Measurements from ENCODE around the gene TMEM215. TPM values are rescaled to one million over a fixed set of nuclear protein-coding genes. Genes with fewer than 3 reads are reported as not detected.
A peak's percentile ranks its signal among the peaks of the same experiment; 100 is the strongest.

TMEM215 gene
- total and polyA plus RNA-seq, 2 donors from 2014 or later, result not detected

- H3K27me3 ChIP-seq (ENCODE audit: control insufficient read depth, insufficient read depth, low read length), result no peaks in the 10 kb centered on the region
- H3K27ac ChIP-seq (ENCODE audit: low read depth in 2 of 2, low read length in 2 of 2), result no peak overlapping the region
- FAIRE-seq (no peak), DNase-seq (no peak)
- no peak overlapping the region for H3K4me3 ChIP-seq (ENCODE audit: low read length in 3 of 3)
- no peak overlapping the region for H3K9ac ChIP-seq (ENCODE audit: low read length in 3 of 3)
- intact Hi-C loops (cut with DNase I), result no loop called here
- peaks cover 0 to 8% (median 5%) of the 10 kb centered on the region in 3 donors for H3K4me1 ChIP-seq (ENCODE audit: control insufficient read depth in 2 of 3, insufficient read depth in 2 of 3, low read depth in 1 of 3, low read length in 3 of 3)
- H3K36me3 ChIP-seq (ENCODE audit: control insufficient read depth in 2 of 3, insufficient read depth in 3 of 3, low read length in 3 of 3), result no peaks in the 10 kb centered on the region
- H3K9me3 ChIP-seq (ENCODE audit: control insufficient read depth in 2 of 3, insufficient read depth in 1 of 3, low read length in 3 of 3), result no peaks in the 10 kb centered on the region
- TF ChIP-seq CTCF (IDR thresholded peaks at IDR 0.05; ENCODE audit: borderline replicate concordance, extremely low read depth, insufficient read depth), result no peak
Measured at GRCh38 chr9:32738501-32739172, 44.7 kb upstream of the TMEM215 start.

GRCh38 chr9:32741706-32742105 lies 41.6 kb upstream of the TMEM215 start:
- FAIRE-seq (no peak), DNase-seq (peak in 3 of 5 donors; percentile 35 to 59 (median 48))
- Histone ChIP-seq H3K27ac (ENCODE audit: low read depth in 2 of 2, low read length in 2 of 2) (no peak overlapping the region), H3K4me1 (ENCODE audit: control insufficient read depth in 2 of 3, insufficient read depth in 2 of 3, low read depth in 1 of 3, low read length in 3 of 3) (peaks cover 0 to 8% (median 5%) of the 10 kb centered on the region in 3 donors), H3K36me3 (ENCODE audit: control insufficient read depth in 2 of 3, insufficient read depth in 3 of 3, low read length in 3 of 3) (no peaks in the 10 kb centered on the region), H3K9me3 (ENCODE audit: control insufficient read depth in 2 of 3, insufficient read depth in 1 of 3, low read length in 3 of 3) (no peaks in the 10 kb centered on the region), H3K27me3 (ENCODE audit: control insufficient read depth, insufficient read depth, low read length) (no peaks in the 10 kb centered on the region), H3K4me3 (ENCODE audit: low read length in 3 of 3) (peak overlapping the region in 1 of 3 donors; percentile 23), H3K9ac (ENCODE audit: low read length in 3 of 3) (no peak overlapping the region)
- intact Hi-C loops (cut with DNase I), result no loop called here
- no peak for TF ChIP-seq CTCF (IDR thresholded peaks at IDR 0.05; ENCODE audit: borderline replicate concordance, extremely low read depth, insufficient read depth)

GRCh38 chr9:32742296-32742695 lies 41.0 kb upstream of the TMEM215 start:
- Histone ChIP-seq H3K4me1 (ENCODE audit: control insufficient read depth in 2 of 3, insufficient read depth in 2 of 3, low read depth in 1 of 3, low read length in 3 of 3) (peaks cover 0 to 8% (median 5%) of the 10 kb centered on the region in 3 donors), H3K4me3 (ENCODE audit: low read length in 3 of 3) (peak overlapping the region in 1 of 3 donors; percentile 23), H3K27me3 (ENCODE audit: control insufficient read depth, insufficient read depth, low read length) (no peaks in the 10 kb centered on the region), H3K9ac (ENCODE audit: low read length in 3 of 3) (no peak overlapping the region), H3K9me3 (ENCODE audit: control insufficient read depth in 2 of 3, insufficient read depth in 1 of 3, low read length in 3 of 3) (no peaks in the 10 kb centered on the region), H3K27ac (ENCODE audit: low read depth in 2 of 2, low read length in 2 of 2) (no peak overlapping the region), H3K36me3 (ENCODE audit: control insufficient read depth in 2 of 3, insufficient read depth in 3 of 3, low read length in 3 of 3) (no peaks in the 10 kb centered on the region)
- intact Hi-C loops (cut with DNase I), result no loop called here
- DNase-seq (no peak), FAIRE-seq (no peak)
- TF ChIP-seq CTCF (IDR thresholded peaks at IDR 0.05; ENCODE audit: borderline replicate concordance, extremely low read depth, insufficient read depth), result no peak
